ENCODE measurements around the gene SCAF11. TPM values are rescaled to one million over a fixed set of nuclear protein-coding genes. Genes with fewer than 3 reads are reported as not detected.

The SCAF11 gene
- total RNA-seq, 1 experiment from 2014 or later, result 50.7 TPM

GRCh38 chr12:45913631-45914030 lies 76.7 kb downstream of the SCAF11 start:
- no peak for DNase-seq (ENCODE audit: low read depth)

- no peak for DNase-seq (ENCODE audit: low read depth)
Measured at GRCh38 chr12:45912774-45913173, 77.6 kb downstream of the SCAF11 start.

GRCh38 chr12:45909041-45909713 lies 81.2 kb downstream of the SCAF11 start:
- DNase-seq (ENCODE audit: low read depth), result no peak

- DNase-seq (ENCODE audit: low read depth), result no peak
Measured at GRCh38 chr12:45907955-45908354, 82.4 kb downstream of the SCAF11 start.

GRCh38 chr12:45898094-45898493 lies 92.3 kb downstream of the SCAF11 start:
- DNase-seq (ENCODE audit: low read depth), result no peak

GRCh38 chr12:45895961-45896360 lies 94.4 kb downstream of the SCAF11 start:
- DNase-seq (ENCODE audit: low read depth), result no peak

- peak; percentile 5 for DNase-seq (ENCODE audit: low read depth)
Measured at GRCh38 chr12:45893240-45893639, 97.1 kb downstream of the SCAF11 start.

GRCh38 chr12:45890276-45890675 lies 100.1 kb downstream of the SCAF11 start:
- no peak for DNase-seq (ENCODE audit: low read depth)

- no peak for DNase-seq (ENCODE audit: low read depth)
Measured at GRCh38 chr12:45887544-45887943, 102.8 kb downstream of the SCAF11 start.

GRCh38 chr12:45886685-45887084 lies 103.7 kb downstream of the SCAF11 start:
- DNase-seq (ENCODE audit: low read depth), result no peak

- DNase-seq (ENCODE audit: low read depth), result no peak
Measured at GRCh38 chr12:45883187-45883586, 107.2 kb downstream of the SCAF11 start.

- no peak for DNase-seq (ENCODE audit: low read depth)
Measured at GRCh38 chr12:45880533-45880932, 109.8 kb downstream of the SCAF11 start.

- no peak for DNase-seq (ENCODE audit: low read depth)
Measured at GRCh38 chr12:45879363-45879895, 110.9 kb downstream of the SCAF11 start.

- DNase-seq (ENCODE audit: low read depth), result no peak
Measured at GRCh38 chr12:45878630-45879255, 111.6 kb downstream of the SCAF11 start.

GRCh38 chr12:45877069-45877468 lies 113.3 kb downstream of the SCAF11 start:
- no peak for DNase-seq (ENCODE audit: low read depth)

- DNase-seq (ENCODE audit: low read depth), result no peak
Measured at GRCh38 chr12:45872446-45872845, 117.9 kb downstream of the SCAF11 start.
